Bone marrow (tissue), 2 donors: Measurements from ENCODE around the gene PRPF18.

ENCODE experiments used
- DNase-seq, 2 donors: peaks; one replicate each; lab custom pipeline; 2025; lab: John Stamatoyannopoulos, UW

The PRPF18 gene

GRCh38 chr10:13637894-13638293, 51.1 kb downstream of the PRPF18 start:
- no peak for DNase-seq

GRCh38 chr10:13642293-13642692, 55.5 kb downstream of the PRPF18 start:
- DNase-seq, result no peak

GRCh38 chr10:13643016-13643415, 56.3 kb downstream of the PRPF18 start:
- DNase-seq, result no peak

- no peak for DNase-seq
These were observed 58.1 kb downstream of the PRPF18 start for GRCh38 chr10:13644866-13645265.

GRCh38 chr10:13648425-13648824, 61.7 kb downstream of the PRPF18 start:
- DNase-seq, result no peak

GRCh38 chr10:13649844-13650520, 63.2 kb downstream of the PRPF18 start:
- no peak for DNase-seq

- no peak for DNase-seq
These were observed 64.2 kb downstream of the PRPF18 start for GRCh38 chr10:13650961-13651360.

- DNase-seq, result no peak
These were observed 65.4 kb downstream of the PRPF18 start for GRCh38 chr10:13651969-13652720.

- DNase-seq, result no peak
These were observed 66.1 kb downstream of the PRPF18 start for GRCh38 chr10:13652860-13653259.

GRCh38 chr10:13654118-13654830, 67.5 kb downstream of the PRPF18 start:
- no peak for DNase-seq

GRCh38 chr10:13654846-13655245, 68.1 kb downstream of the PRPF18 start:
- DNase-seq, result no peak

- no peak for DNase-seq
These were observed 69.8 kb downstream of the PRPF18 start for GRCh38 chr10:13656337-13657100.

GRCh38 chr10:13657101-13657680, 70.4 kb downstream of the PRPF18 start:
- DNase-seq, result no peak

GRCh38 chr10:13658264-13658663, 71.5 kb downstream of the PRPF18 start:
- no peak for DNase-seq

GRCh38 chr10:13658871-13659685, 72.3 kb downstream of the PRPF18 start:
- DNase-seq, result peak in 1 of 2 donors; percentile 4

GRCh38 chr10:13659887-13660550, 73.3 kb downstream of the PRPF18 start:
- peak; percentile 29 to 39 for DNase-seq

GRCh38 chr10:13660551-13660920, 73.8 kb downstream of the PRPF18 start:
- no peak for DNase-seq

GRCh38 chr10:13661256-13661655, 74.5 kb downstream of the PRPF18 start:
- no peak for DNase-seq

GRCh38 chr10:13665516-13666262, 78.9 kb downstream of the PRPF18 start:
- DNase-seq, result no peak

GRCh38 chr10:13668126-13668525, 81.4 kb downstream of the PRPF18 start:
- no peak for DNase-seq
